Measurements from ENCODE around the gene DLGAP1.

- no peak for TF ChIP-seq CTCF (IDR thresholded peaks at IDR 0.05; ENCODE audit: low read length)
- no peak for TF ChIP-seq EZH2 (IDR thresholded peaks at IDR 0.05; ENCODE audit: borderline replicate concordance, low read length)
Observed at GRCh38 chr18:3495691-3496430, 959.2 kb downstream of the DLGAP1 start.

All from OCI-LY1 (cell line).